ENCODE measurements around the gene TNP2.

TNP2 gene

GRCh38 chr16:11285842-11286241 is 16.7 kb upstream of the TNP2 start:
- Histone ChIP-seq H3K9me3 (replicated peaks; ENCODE audit: low read length) (no peaks in the 10 kb centered on the region), H3K36me3 (ENCODE audit: insufficient read depth, low read length) (no peaks in the 10 kb centered on the region), H3K27me3 (ENCODE audit: control insufficient read depth, insufficient read depth, low read length) (peaks cover 68% of the 10 kb centered on the region), H3K4me1 (ENCODE audit: control insufficient read depth, insufficient read depth, low read length) (no peaks in the 10 kb centered on the region), H3K4me2 (ENCODE audit: low read length) (no peak overlapping the region), H3K9ac (ENCODE audit: low read depth, low read length) (no peak overlapping the region), H3K4me3 (ENCODE audit: low read length) (no peak overlapping the region)

GRCh38 chr16:11283820-11284248 is 14.7 kb upstream of the TNP2 start:
- H3K9ac ChIP-seq (ENCODE audit: low read depth, low read length) = no peak overlapping the region
- peaks cover 67% of the 10 kb centered on the region for H3K27me3 ChIP-seq (ENCODE audit: control insufficient read depth, insufficient read depth, low read length)

DNA sequence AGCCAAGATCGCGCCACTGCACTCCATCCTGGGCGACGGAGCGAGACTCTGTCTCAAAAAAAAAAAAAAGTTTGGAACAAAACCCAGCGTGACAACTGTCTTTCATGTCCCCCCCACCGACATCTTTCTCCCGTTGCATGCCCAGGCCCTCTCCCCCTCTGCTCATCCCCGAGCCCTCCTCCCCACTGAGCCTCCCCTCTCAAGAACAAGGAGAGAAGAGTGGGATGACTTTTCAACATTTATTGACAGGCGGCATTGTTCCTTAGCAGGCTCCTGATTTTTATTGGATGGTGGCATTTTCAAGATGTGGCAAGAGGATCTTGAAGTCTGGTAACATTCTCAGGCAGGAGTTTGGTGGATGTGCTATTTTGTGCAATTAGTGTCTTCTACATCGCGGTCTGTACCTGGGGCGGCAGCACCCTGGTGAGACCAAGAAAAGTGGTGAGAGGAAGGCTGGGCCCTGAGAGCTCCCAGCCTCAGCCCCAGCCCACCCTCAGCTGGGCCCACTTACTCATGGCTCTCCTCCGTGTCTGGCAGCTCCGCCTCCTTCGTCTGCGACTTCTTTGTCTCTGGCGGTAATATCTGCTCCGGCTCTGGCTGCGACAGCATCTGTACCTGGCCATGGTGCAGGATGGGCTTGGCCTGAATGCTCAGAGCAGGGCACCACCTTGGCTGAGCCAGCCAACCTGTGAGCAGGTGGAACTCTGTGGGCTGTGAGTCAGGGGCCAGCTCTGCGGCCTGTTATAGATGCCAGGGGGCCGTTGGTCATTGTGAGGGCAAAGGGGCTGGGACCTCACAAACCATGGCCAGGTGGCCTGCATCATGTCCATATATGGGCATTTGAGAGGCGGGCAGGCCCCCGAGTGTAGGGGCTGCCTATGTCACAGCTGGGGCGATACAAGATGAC is 11.7 kb upstream of the TNP2 start, which contains the start of gene PRM1:
TSS of gene PRM1 (minus strand) at position 715 of the 907 bp plus-strand sequence. CDS start at position 623, 92 bp downstream.
- H3K4me3 ChIP-seq (ENCODE audit: low read length) = no peak within 1 kb of the TSS
- no peak within 1 kb of the TSS for H3K4me2 ChIP-seq (ENCODE audit: low read length)

More at GRCh38 chr16:11283820-11284248, 14.7 kb upstream of the TNP2 start:
- Histone ChIP-seq H3K4me2 (ENCODE audit: low read length) (no peak overlapping the region), H3K4me3 (ENCODE audit: low read length) (no peak overlapping the region), H3K36me3 (ENCODE audit: insufficient read depth, low read length) (no peaks in the 10 kb centered on the region), H3K4me1 (ENCODE audit: control insufficient read depth, insufficient read depth, low read length) (no peaks in the 10 kb centered on the region), H3K9me3 (replicated peaks; ENCODE audit: low read length) (no peaks in the 10 kb centered on the region)

GRCh38 chr16:11278681-11279628 is 9.8 kb upstream of the TNP2 start:
- H3K9me3 ChIP-seq (replicated peaks; ENCODE audit: low read length) = no peaks in the 10 kb centered on the region
- no peak overlapping the region for H3K4me3 ChIP-seq (ENCODE audit: low read length)
- H3K9ac ChIP-seq (ENCODE audit: low read depth, low read length) = no peak overlapping the region
- no peak overlapping the region for H3K4me2 ChIP-seq (ENCODE audit: low read length)
- no peaks in the 10 kb centered on the region for H3K4me1 ChIP-seq (ENCODE audit: control insufficient read depth, insufficient read depth, low read length)
- no peaks in the 10 kb centered on the region for H3K36me3 ChIP-seq (ENCODE audit: insufficient read depth, low read length)
- H3K27me3 ChIP-seq (ENCODE audit: control insufficient read depth, insufficient read depth, low read length) = peaks cover 53% of the 10 kb centered on the region

More for the DNA sequence above, 11.7 kb upstream of the TNP2 start, which contains the start of gene PRM1:
- Histone ChIP-seq H3K9me3 (replicated peaks; ENCODE audit: low read length) (no peaks in the 10 kb centered on the region), H3K27me3 (ENCODE audit: control insufficient read depth, insufficient read depth, low read length) (peaks cover 64% of the 10 kb centered on the region), H3K4me1 (ENCODE audit: control insufficient read depth, insufficient read depth, low read length) (no peaks in the 10 kb centered on the region), H3K9ac (ENCODE audit: low read depth, low read length) (no peak within 1 kb of the TSS), H3K36me3 (ENCODE audit: insufficient read depth, low read length) (no peaks in the 10 kb centered on the region)

GRCh38 chr16:11277607-11278337 is 8.6 kb upstream of the TNP2 start:
- Histone ChIP-seq H3K4me1 (ENCODE audit: control insufficient read depth, insufficient read depth, low read length) (no peaks in the 10 kb centered on the region), H3K9ac (ENCODE audit: low read depth, low read length) (no peak overlapping the region), H3K4me2 (ENCODE audit: low read length) (no peak overlapping the region), H3K9me3 (replicated peaks; ENCODE audit: low read length) (no peaks in the 10 kb centered on the region), H3K27me3 (ENCODE audit: control insufficient read depth, insufficient read depth, low read length) (peaks cover 44% of the 10 kb centered on the region), H3K4me3 (ENCODE audit: low read length) (no peak overlapping the region), H3K36me3 (ENCODE audit: insufficient read depth, low read length) (no peaks in the 10 kb centered on the region)

DNA sequence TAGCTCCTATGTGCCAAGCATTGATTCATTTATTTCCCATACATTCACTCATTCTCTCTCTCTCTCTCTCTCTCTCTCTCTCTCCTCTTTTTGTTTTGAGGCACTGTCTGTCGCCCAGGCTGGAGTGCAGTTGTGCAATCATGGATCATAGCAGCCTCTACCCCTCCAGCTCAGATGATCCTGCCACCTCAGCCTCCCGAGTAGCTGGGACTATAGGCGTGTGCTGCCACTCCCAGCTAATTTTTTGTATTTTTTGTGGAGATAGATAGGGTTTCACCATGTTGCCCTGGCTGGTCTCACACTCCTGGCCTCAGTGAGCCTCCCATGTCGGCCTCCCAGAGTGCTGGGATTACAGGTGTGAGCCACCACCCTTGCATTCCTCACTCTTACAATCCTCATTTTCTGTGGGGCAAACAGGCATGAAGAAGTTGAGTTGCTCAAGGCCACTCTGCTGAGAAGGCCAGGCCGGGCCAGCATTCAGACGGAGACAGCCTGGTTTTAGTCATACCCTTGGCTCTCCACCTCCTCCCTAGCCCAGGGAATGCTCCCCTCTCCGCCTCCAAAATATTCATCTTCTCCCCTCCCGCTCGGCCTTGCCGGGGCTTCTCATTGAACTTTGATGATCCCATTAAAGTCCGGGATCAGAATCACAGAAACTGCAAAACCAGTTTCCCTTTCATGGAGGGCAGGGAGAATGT is 7.9 kb upstream of the TNP2 start:
- Histone ChIP-seq H3K9ac (ENCODE audit: low read depth, low read length) (no peak overlapping the region), H3K9me3 (replicated peaks; ENCODE audit: low read length) (no peaks in the 10 kb centered on the region), H3K36me3 (ENCODE audit: insufficient read depth, low read length) (no peaks in the 10 kb centered on the region), H3K4me1 (ENCODE audit: control insufficient read depth, insufficient read depth, low read length) (no peaks in the 10 kb centered on the region), H3K4me3 (ENCODE audit: low read length) (no peak overlapping the region), H3K4me2 (ENCODE audit: low read length) (no peak overlapping the region), H3K27me3 (ENCODE audit: control insufficient read depth, insufficient read depth, low read length) (peaks cover 40% of the 10 kb centered on the region)

DNA sequence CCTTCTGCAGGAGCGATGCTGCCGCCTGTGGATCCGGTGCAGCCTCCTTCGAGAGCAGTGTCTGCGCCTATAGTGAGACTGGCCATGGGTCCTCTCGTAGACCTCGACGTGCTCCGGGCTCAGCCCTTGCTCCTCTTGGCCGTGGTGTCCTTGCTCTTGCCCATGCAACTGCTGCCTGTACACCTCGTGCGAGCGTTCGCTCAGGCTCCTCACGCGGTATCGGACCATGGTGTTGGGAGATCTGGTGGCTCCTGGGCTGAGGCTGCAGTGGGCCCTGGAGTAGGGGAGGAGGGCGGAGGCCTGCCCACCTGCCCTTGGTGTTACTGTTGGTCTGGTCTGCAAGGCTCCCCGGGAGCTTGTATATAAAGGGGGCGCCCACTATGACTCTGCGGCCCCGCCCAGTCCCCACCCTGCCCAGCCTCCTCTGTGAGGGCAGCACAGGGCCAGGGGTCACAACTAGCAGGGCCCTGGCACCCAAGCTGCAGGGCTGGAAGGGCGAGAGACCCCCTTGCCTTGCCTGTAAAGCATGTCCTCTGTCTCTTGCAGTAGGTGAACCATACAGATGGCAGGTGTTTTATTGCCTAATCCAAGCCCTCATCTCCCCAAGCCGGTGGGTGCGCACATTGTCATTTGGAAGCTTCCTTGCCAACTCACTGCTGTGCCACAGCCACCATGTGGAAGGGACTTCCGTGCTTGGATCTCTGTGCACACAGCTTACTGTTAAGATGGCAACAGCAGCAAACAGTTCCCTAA is 7.2 kb upstream of the TNP2 start, which contains the start of gene PRM2:
TSS of gene PRM2 (minus strand) at position 338 of the 753 bp plus-strand sequence. CDS start at position 228, 110 bp downstream.
- H3K36me3 ChIP-seq (ENCODE audit: insufficient read depth, low read length) = no peaks in the 10 kb centered on the region
- H3K4me3 ChIP-seq (ENCODE audit: low read length) = no peak within 1 kb of the TSS
- H3K27me3 ChIP-seq (ENCODE audit: control insufficient read depth, insufficient read depth, low read length) = peaks cover 44% of the 10 kb centered on the region
- no peak within 1 kb of the TSS for H3K9ac ChIP-seq (ENCODE audit: low read depth, low read length)
- no peak within 1 kb of the TSS for H3K4me2 ChIP-seq (ENCODE audit: low read length)
- H3K4me1 ChIP-seq (ENCODE audit: control insufficient read depth, insufficient read depth, low read length) = no peaks in the 10 kb centered on the region
- no peaks in the 10 kb centered on the region for H3K9me3 ChIP-seq (replicated peaks; ENCODE audit: low read length)

- H3K27me3 ChIP-seq (ENCODE audit: control insufficient read depth, insufficient read depth, low read length) = peaks cover 54% of the 10 kb centered on the region
- no peaks in the 10 kb centered on the region for H3K4me1 ChIP-seq (ENCODE audit: control insufficient read depth, insufficient read depth, low read length)
- no peak overlapping the region for H3K4me3 ChIP-seq (ENCODE audit: low read length)
These were observed 5.8 kb upstream of the TNP2 start for GRCh38 chr16:11274964-11275363.

DNA sequence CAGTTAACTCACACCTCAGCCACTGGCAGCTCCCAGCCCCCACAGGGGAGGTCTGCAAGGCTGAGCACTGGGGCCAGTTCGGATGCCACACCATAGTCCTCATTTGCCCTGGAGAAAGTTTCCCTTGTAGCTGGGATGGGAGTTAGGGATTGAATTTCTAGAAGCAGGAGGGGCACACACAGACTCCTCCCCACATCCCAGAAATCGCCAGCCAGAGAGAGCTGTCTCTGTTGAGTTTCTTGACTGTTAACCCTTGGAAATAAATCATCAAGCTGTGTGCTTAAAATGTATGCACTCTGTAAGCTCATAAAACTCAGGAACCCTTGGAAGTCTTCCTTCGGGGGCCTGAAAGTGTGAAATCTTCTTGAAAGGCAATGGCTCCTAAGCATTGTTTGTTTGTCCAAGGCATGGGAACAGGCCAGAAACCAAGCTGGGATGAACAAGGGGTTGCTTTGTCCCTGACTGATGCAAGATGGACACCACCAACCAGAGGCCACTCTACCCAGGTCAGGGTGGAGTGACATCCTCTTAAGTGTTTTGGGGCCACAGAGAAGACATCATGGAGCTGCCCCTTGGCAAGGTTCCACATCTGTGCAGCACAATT is 4.7 kb upstream of the TNP2 start:
- H3K4me2 ChIP-seq (ENCODE audit: low read length) = no peak overlapping the region
- H3K4me3 ChIP-seq (ENCODE audit: low read length) = no peak overlapping the region
- H3K4me1 ChIP-seq (ENCODE audit: control insufficient read depth, insufficient read depth, low read length) = no peaks in the 10 kb centered on the region
- no peaks in the 10 kb centered on the region for H3K36me3 ChIP-seq (ENCODE audit: insufficient read depth, low read length)
- H3K9ac ChIP-seq (ENCODE audit: low read depth, low read length) = no peak overlapping the region
- H3K27me3 ChIP-seq (ENCODE audit: control insufficient read depth, insufficient read depth, low read length) = peaks cover 50% of the 10 kb centered on the region
- H3K9me3 ChIP-seq (replicated peaks; ENCODE audit: low read length) = no peaks in the 10 kb centered on the region

More at GRCh38 chr16:11274964-11275363, 5.8 kb upstream of the TNP2 start:
- Histone ChIP-seq H3K9ac (ENCODE audit: low read depth, low read length) (no peak overlapping the region), H3K4me2 (ENCODE audit: low read length) (no peak overlapping the region), H3K36me3 (ENCODE audit: insufficient read depth, low read length) (no peaks in the 10 kb centered on the region), H3K9me3 (replicated peaks; ENCODE audit: low read length) (no peaks in the 10 kb centered on the region)
